Gastrocnemius medialis (tissue), 4 donors: ENCODE measurements around the gene MAP1LC3B.

ENCODE experiments used
- POLR2A ChIP-seq, 2 donors: fragments of 450-650 bp; IDR thresholded peaks; one replicate each; pipeline ENCODE4 v1.6.1; 2017; ENCODE audit warnings: antibody characterized with exemption in 2 of 2, mild to moderate bottlenecking in 2 of 2, moderate library complexity in 2 of 2
- TF ChIP-seq, protein P1 (sequence below), 5 experiments: fragments of 450-650 bp in 3 of 5; fragments of 200-600 bp in 2 of 5; sonication (generic) in 2 of 5; IDR thresholded peaks in 4 of 5; conservative IDR thresholded peaks in 1 of 5; 1 replicate in 4 of 5; 2 replicates in 1 of 5; pipeline ENCODE4 v1.5.1; 2016 to 2019; ENCODE audit warnings: antibody characterized with exemption in 5 of 5, mild to moderate bottlenecking in 3 of 5, moderate library complexity in 3 of 5

DNA sequence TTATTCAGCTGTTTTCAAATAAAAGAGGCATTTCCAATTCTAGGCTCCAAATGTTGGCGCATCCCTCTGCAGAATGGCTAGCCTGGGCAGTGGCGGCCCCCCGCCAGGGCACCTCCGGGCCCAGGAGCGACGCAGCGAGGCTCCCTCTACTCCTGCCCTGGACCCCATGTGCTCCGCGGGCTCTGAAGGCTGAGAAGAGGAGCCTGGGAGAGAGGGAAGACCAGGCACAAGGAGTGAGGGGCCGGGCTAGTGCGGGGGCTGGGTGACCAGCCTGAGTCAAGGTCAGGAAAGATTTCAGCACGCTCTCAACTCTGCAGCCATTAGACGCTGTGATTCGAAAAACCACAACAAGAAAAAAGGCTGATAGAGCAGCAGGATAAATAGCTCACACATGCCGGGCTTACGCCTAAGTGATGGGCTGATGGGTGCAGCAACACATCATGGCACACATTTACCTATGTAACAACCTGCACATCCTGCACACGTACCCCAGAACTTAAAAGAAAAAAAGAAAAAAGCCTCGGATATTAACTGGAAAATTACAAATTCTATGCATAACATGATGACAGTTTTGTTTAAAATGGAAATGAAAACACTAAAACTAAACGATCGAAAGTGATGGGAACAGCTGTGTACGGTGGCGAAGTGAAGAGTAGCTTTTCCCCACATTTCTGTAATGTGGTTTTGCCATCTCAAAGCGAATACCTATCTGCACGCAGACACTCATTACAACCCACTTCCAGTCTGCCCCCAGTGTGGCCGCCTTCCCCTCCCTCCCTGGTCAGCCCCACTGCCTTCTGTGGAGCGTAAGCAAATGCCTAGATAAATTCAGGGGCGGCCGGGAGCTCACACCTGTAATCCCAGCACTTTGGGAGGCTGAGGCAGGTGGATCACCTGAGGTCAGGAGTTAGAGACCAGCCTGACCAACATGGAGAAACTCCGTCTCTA is 44.4 kb downstream of the MAP1LC3B start:
- TF ChIP-seq, protein P1, sequence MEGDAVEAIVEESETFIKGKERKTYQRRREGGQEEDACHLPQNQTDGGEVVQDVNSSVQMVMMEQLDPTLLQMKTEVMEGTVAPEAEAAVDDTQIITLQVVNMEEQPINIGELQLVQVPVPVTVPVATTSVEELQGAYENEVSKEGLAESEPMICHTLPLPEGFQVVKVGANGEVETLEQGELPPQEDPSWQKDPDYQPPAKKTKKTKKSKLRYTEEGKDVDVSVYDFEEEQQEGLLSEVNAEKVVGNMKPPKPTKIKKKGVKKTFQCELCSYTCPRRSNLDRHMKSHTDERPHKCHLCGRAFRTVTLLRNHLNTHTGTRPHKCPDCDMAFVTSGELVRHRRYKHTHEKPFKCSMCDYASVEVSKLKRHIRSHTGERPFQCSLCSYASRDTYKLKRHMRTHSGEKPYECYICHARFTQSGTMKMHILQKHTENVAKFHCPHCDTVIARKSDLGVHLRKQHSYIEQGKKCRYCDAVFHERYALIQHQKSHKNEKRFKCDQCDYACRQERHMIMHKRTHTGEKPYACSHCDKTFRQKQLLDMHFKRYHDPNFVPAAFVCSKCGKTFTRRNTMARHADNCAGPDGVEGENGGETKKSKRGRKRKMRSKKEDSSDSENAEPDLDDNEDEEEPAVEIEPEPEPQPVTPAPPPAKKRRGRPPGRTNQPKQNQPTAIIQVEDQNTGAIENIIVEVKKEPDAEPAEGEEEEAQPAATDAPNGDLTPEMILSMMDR (IDR thresholded peaks at IDR 0.05 in 4 of 5, conservative IDR thresholded peaks at IDR 0.05 in 1 of 5), result no peak
- no peak for TF ChIP-seq POLR2A (IDR thresholded peaks at IDR 0.05)
